Loucy (cell line): Measurements from ENCODE around the gene OR6S1.

Experiments used
- H2AFZ ChIP-seq: fragments of 200-600 bp; sonication (generic); 2 replicates; pipeline ENCODE4 v1.6.0; 2016; ENCODE audit warnings: antibody characterized with exemption, mild to moderate bottlenecking, low read length, moderate library complexity
- H3F3A ChIP-seq: fragments of 200-600 bp; 2 replicates; pipeline ENCODE4 v1.6.0; 2016; ENCODE audit warnings: antibody characterized with exemption, low read depth, mild to moderate bottlenecking
- H3K27me3 ChIP-seq: fragments of 200-600 bp; sonication (generic); 2 replicates; pipeline ENCODE4 v1.6.1; 2014; ENCODE audit warnings: low read length, mild to moderate bottlenecking; ENCODE audit not compliant: insufficient read depth, poor library complexity, severe bottlenecking
- H3K36me3 ChIP-seq: fragments of 200-600 bp; sonication (generic); 2 replicates; pipeline ENCODE4 v1.6.1; 2016; ENCODE audit warnings: low read length; ENCODE audit not compliant: insufficient read depth
- H3K4me1 ChIP-seq: fragments of 200-600 bp; sonication (generic); 2 replicates; pipeline ENCODE4 v1.5.1; 2014; ENCODE audit warnings: low read length, mild to moderate bottlenecking; ENCODE audit not compliant: insufficient read depth, poor library complexity, severe bottlenecking
- H3K4me2 ChIP-seq: fragments of 200-600 bp; sonication (generic); 2 replicates; pipeline ENCODE4 v1.6.0; 2014; ENCODE audit warnings: antibody characterized with exemption, low read length, low read depth, mild to moderate bottlenecking; ENCODE audit not compliant: poor library complexity, severe bottlenecking
- H3K4me3 ChIP-seq: fragments of 200-600 bp; sonication (generic); 2 replicates; pipeline ENCODE4 v1.5.1; 2014; ENCODE audit warnings: low read length, mild to moderate bottlenecking, mixed read lengths; ENCODE audit not compliant: poor library complexity, severe bottlenecking
- H3K79me2 ChIP-seq: fragments of 200-600 bp; sonication (generic); 2 replicates; pipeline ENCODE4 v1.6.1; 2014; ENCODE audit warnings: low read length; ENCODE audit not compliant: insufficient read depth
- H3K9ac ChIP-seq: fragments of 200-600 bp; sonication (generic); 2 replicates; pipeline ENCODE4 v1.6.0; 2014; ENCODE audit warnings: mild to moderate bottlenecking, low read depth, low read length, moderate library complexity; ENCODE audit not compliant: poor library complexity, severe bottlenecking
- H3K9me2 ChIP-seq: fragments of 200-600 bp; sonication (generic); replicated peaks from 2 replicates; pipeline ENCODE4 v1.6.1; 2016; ENCODE audit warnings: low read depth, low read length, mixed read lengths
- H3K9me3 ChIP-seq: fragments of 200-600 bp; sonication (generic); 2 replicates; pipeline ENCODE4 v1.6.1; 2014; ENCODE audit warnings: mild to moderate bottlenecking, antibody characterized with exemption, low read length, low read depth; ENCODE audit not compliant: insufficient read depth
- H4K20me1 ChIP-seq: fragments of 200-600 bp; sonication (generic); 2 replicates; pipeline ENCODE4 v1.6.0; 2014; ENCODE audit warnings: antibody characterized with exemption, low read length, mild to moderate bottlenecking; ENCODE audit not compliant: insufficient read depth, poor library complexity, severe bottlenecking
- EZH2phosphoT487 ChIP-seq: fragments of 200-600 bp; IDR thresholded peaks from 2 replicates; pipeline ENCODE4 v1.6.1; 2018; ENCODE audit warnings: antibody characterized with exemption, mild to moderate bottlenecking, moderate library complexity, borderline replicate concordance
- TF ChIP-seq, protein P1 (sequence below): fragments of 200-600 bp; sonication (generic); conservative IDR thresholded peaks from 2 replicates; pipeline ENCODE4 v1.5.1; 2014; ENCODE audit warnings: mild to moderate bottlenecking, antibody characterized with exemption, low read length

OR6S1 gene

GRCh38 chr14:20680363-20680762 lies 38.9 kb upstream of the OR6S1 start:
- Histone ChIP-seq H3K79me2 (no peaks in the 10 kb centered on the region), H3K4me3 (peak overlapping the region; percentile 88), H3K4me2 (peak overlapping the region; percentile 99), H2AFZ (peak overlapping the region; percentile 68), H3K36me3 (no peaks in the 10 kb centered on the region), H3K9me2 (no peaks in the 10 kb centered on the region), H3K4me1 (peaks cover 23% of the 10 kb centered on the region), H3F3A (peaks cover 15% of the 10 kb centered on the region), H3K27me3 (no peaks in the 10 kb centered on the region), H4K20me1 (no peaks in the 10 kb centered on the region), H3K9me3 (no peaks in the 10 kb centered on the region), H3K9ac (peak overlapping the region; percentile 82)
- TF ChIP-seq, protein P1, sequence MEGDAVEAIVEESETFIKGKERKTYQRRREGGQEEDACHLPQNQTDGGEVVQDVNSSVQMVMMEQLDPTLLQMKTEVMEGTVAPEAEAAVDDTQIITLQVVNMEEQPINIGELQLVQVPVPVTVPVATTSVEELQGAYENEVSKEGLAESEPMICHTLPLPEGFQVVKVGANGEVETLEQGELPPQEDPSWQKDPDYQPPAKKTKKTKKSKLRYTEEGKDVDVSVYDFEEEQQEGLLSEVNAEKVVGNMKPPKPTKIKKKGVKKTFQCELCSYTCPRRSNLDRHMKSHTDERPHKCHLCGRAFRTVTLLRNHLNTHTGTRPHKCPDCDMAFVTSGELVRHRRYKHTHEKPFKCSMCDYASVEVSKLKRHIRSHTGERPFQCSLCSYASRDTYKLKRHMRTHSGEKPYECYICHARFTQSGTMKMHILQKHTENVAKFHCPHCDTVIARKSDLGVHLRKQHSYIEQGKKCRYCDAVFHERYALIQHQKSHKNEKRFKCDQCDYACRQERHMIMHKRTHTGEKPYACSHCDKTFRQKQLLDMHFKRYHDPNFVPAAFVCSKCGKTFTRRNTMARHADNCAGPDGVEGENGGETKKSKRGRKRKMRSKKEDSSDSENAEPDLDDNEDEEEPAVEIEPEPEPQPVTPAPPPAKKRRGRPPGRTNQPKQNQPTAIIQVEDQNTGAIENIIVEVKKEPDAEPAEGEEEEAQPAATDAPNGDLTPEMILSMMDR: no peak
- no peak for TF ChIP-seq EZH2phosphoT487

DNA sequence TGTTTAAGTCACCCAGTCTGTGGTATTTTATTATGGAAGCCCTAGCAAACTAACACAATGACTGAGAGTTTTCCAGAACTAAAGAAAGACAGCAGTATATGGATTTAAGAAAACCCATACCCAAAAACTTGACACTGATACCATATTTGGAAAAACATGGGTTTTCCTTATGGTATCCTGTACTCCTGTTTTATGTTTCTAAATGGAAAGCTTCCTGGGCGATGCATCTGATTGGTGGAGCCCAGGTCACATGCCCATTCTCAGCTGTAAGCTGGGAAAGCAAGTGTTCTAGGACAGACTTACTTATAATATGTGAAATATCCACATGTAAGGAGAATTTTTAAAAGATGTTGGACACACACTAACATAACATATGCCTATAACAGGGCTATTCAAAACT lies 38.4 kb upstream of the OR6S1 start:
- H3F3A ChIP-seq: peaks cover 15% of the 10 kb centered on the region
- H4K20me1 ChIP-seq: no peaks in the 10 kb centered on the region
- H3K4me2 ChIP-seq: peak overlapping the region; percentile 99
- H3K79me2 ChIP-seq: no peaks in the 10 kb centered on the region
- H3K27me3 ChIP-seq: no peaks in the 10 kb centered on the region
- no peaks in the 10 kb centered on the region for H3K36me3 ChIP-seq
- no peak for TF ChIP-seq EZH2phosphoT487
- TF ChIP-seq, protein P1: no peak
- peak overlapping the region; percentile 82 for H3K9ac ChIP-seq
- no peaks in the 10 kb centered on the region for H3K9me3 ChIP-seq
- no peaks in the 10 kb centered on the region for H3K9me2 ChIP-seq
- H3K4me1 ChIP-seq: peaks cover 19% of the 10 kb centered on the region
- peak overlapping the region; percentile 68 for H2AFZ ChIP-seq
- H3K4me3 ChIP-seq: peak overlapping the region; percentile 88

DNA sequence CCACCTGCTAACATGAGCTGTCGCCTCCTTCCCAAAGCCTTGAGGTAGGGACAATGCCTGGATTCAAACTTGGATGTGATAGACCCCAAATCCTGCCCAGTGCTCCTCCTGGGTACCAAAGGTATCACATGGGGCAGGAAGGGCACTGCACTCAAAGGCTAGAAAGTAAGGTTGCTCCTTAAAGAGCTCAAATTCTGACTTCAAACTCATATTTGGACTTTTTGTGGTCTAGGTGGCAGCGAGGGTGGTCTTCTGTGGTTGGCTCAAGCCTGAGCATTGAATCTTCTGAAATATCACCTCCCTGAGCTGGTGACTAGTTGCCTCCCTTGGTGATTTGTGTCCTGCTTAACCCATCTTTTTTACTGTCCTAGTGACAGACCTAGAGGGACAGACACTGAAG lies 34.6 kb upstream of the OR6S1 start:
- Histone ChIP-seq H3K4me1 (peaks cover 25% of the 10 kb centered on the region), H3K9me3 (no peaks in the 10 kb centered on the region), H3K4me3 (no peak overlapping the region), H3K9me2 (no peaks in the 10 kb centered on the region), H4K20me1 (no peaks in the 10 kb centered on the region), H3K27me3 (no peaks in the 10 kb centered on the region), H3F3A (peaks cover 4% of the 10 kb centered on the region; the same call in 1 of the 2 replicates), H3K4me2 (no peak overlapping the region), H3K79me2 (no peaks in the 10 kb centered on the region), H3K36me3 (no peaks in the 10 kb centered on the region), H3K9ac (no peak overlapping the region), H2AFZ (peak overlapping the region; percentile 32; the same call in 1 of the 2 replicates)
- no peak for TF ChIP-seq EZH2phosphoT487
- TF ChIP-seq, protein P1: no peak
